ELR (cell line): ENCODE results near the gene KIAA1217.

Experiments
- DNase-seq: peaks from one replicate; pipeline ENCODE4 v3.0.0-alpha.2; 2015; ENCODE audit warnings: low read depth

Gene KIAA1217

GRCh38 chr10:24553051-24553612 is 344.2 kb downstream of the KIAA1217 start:
- DNase-seq = no peak

GRCh38 chr10:24554036-24554435 is 345.1 kb downstream of the KIAA1217 start:
- no peak for DNase-seq

- DNase-seq = no peak
Measured at GRCh38 chr10:24556126-24556749, 347.3 kb downstream of the KIAA1217 start.

GRCh38 chr10:24556750-24557742 is 348.1 kb downstream of the KIAA1217 start:
- DNase-seq = peak; percentile 80

DNA sequence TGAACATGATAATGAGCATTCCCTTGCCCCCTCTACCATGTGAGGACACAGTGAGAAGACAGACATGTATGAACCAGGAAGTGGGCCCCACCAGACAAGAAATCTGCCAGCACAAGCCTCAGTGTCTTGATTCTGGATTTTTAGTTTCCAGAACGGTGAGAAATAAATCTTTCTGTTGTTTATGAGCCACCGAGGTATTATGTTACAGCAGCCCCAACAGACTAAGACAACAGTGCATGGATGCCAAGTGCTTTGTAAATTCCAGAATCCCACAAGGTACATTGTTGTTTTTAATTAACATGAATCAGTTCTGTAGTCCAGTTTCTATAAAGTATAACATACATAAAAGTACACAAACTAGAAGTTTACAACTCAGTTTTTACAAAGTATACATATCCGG is 352.5 kb downstream of the KIAA1217 start:
- no peak for DNase-seq

GRCh38 chr10:24568042-24568441 is 359.1 kb downstream of the KIAA1217 start:
- DNase-seq = no peak

DNA sequence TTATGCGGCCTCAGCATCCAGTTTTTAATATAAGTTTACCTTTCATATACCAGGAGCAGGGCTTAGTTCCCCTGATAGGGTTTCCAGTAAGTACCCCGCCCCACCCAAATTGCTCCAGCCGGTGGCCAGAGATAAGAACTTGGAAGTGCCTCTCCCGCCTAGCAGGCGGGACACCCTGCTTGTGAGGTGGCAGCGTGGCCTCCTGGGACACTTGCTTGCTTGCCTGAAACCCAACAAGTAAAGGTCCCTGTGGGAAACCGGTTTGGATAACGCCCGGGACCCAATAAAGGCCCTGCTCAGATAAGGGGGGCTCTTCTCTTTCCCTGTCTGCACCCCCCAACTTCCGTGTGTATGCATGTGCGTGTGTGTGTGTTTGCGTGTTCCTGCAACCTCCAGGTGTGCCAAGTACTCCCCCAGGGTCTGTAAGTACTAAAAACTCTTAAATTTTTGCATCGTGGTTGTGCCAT is 360.4 kb downstream of the KIAA1217 start:
- DNase-seq = no peak

DNA sequence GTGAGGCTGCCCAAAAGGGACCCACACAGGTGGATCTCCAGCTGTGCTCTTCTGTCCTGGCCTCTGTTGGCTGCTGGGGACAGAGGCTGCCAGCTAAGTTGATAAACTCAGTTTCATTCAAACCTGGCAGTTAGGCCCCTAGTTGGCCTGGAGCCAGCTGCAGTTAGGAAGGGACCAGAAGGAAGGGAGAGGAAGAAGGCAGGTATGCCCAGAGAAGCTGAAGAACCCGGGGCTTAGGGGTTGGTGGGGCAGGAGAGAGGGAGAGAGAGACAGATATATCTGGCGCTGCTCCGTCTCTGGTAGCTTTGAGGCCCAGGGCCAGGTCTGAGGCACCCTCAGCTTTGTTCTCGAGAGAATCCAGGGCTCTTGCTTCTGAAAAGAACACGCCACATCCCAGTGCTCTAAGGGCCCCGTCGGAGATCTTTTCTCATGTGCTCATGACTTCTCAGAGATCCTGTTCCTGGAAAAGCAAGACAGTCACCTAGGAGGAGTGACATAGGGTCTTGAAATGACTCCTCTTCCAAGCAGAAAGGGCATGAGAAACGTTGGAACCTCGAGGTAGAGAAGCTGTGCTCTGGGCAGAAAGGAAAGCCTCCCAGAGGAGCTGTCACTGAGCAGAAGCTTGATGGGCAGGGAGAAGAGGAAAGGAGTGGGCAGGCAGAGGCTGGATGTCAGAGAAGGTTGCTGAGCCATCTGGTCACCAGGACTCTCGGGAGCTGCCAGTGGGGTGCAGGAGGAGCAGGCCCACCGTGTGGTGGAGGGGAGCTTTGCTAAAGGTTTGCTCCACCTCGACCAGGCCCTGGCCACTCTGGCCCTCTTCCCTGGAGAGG is 361.1 kb downstream of the KIAA1217 start:
- DNase-seq = no peak

GRCh38 chr10:24570658-24571426 is 361.9 kb downstream of the KIAA1217 start:
- no peak for DNase-seq

GRCh38 chr10:24571870-24572450 is 363.0 kb downstream of the KIAA1217 start:
- no peak for DNase-seq

GRCh38 chr10:24574161-24574560 is 365.2 kb downstream of the KIAA1217 start:
- DNase-seq = no peak

- no peak for DNase-seq
Measured at GRCh38 chr10:24574578-24575155, 365.7 kb downstream of the KIAA1217 start.

GRCh38 chr10:24575481-24576002 is 366.6 kb downstream of the KIAA1217 start:
- DNase-seq = no peak

GRCh38 chr10:24579448-24579847 is 370.5 kb downstream of the KIAA1217 start:
- DNase-seq = no peak

DNA sequence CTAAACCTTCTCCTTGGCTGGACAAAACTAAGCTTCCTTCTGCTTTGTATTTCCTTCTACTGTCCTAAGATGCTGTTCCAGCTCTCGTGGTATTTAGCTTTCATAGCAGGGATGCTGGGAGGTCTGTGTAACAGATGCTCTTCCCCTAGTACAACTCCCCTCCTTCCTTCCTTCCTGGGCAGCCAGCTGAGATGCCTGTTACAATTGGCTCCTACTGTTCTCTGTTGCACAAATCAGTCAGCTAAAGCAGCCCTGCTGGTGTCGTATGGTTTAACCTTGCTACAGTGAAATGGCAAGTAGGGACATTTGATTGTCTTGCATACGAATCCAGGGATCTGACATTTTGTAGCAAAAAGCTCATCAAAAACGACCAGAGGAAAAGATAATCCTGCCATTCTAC is 371.0 kb downstream of the KIAA1217 start:
- DNase-seq = no peak

DNA sequence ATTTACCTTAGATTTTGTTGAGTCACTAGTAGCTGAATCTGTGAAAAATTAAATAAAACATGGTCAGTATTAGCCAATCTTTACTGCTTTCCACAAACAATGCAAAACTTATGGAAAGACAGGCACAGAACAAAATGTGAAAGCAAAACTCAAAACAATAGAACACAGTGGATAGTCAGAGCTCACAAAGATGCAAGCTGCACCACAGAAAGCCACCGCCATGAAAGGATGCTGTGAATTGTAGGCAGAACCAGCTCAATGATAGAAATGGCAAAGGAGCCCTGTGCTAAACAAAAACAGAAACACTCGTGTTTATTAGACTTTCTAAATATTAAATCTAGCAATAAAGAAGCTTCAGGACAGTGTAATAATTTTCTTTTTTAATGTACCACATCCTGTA is 380.3 kb downstream of the KIAA1217 start:
- no peak for DNase-seq

- DNase-seq = no peak
Measured at GRCh38 chr10:24590697-24591457, 381.9 kb downstream of the KIAA1217 start.

DNA sequence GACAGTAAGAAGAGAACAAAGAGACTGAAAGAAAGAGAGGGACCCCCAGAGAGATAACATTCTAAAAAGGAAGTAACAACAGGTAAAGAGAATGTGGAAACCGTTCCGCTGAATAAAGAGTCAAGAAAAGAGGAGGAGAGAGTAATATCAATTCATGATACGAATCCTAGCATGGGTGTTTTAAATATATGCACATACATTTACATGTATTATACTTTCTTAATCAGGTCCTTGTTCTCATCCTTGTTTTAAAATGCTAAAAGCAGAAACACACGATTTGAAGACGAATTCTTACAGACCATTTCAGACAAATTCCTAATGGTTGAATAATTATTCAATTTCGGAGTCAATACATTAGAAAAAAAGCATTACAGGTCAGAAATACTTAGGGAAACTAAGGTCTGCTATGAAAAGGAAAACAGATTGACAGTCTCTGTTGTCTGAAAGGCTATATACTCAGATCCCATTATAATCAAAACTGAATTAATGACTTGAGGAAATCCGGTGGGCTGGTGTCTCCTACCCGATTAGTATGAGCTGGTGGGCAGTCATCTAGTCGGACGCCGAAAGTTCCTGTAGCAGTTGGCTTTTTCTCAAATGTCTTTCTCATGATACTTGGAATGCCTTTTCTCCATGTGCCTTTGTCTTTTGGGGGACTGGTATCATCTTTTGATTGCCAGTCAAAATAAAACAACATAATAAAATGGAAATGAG is 387.4 kb downstream of the KIAA1217 start:
- no peak for DNase-seq

DNA sequence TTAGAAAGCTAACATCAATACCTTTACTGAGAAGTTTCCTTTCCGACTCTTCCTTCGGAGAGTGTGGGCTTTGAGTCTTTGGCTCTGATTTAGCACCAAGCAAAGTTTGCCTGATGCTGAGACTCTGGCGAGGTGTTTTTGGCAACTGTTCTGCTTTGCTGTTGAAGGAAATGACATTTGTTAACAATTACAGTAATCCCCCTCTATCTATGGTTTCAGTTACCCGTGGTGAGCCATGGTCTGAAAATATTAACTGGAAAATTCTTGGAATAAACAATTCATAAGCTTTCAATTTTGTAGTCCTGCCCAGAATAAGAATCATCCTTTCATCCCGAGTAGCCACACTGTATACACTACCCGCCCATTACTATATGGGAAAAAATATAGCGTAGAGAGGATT is 388.5 kb downstream of the KIAA1217 start:
- no peak for DNase-seq
